ENCODE results near the gene R3HDM1. TPM values are rescaled to one million over a fixed set of nuclear protein-coding genes. Genes with fewer than 3 reads are reported as not detected.

The R3HDM1 gene
- polyA plus RNA-seq, 2 of the 4 experiments (the other 2 are of a cell fraction) = 27.6 to 63.3 TPM

GRCh38 chr2:135612319-135612718 is 81.0 kb downstream of the R3HDM1 start:
- FAIRE-seq (no peak), ATAC-seq (no peak), DNase-seq (ENCODE audit: low read depth in 1 of 2, low spot score in 1 of 2) (no peak)
- H3K27ac ChIP-seq = no peak overlapping the region
- CTCF ChIA-PET = no interaction called here
- H3K4me2 ChIP-seq = no peak overlapping the region
- POLR2A ChIA-PET = no interaction called here
- WGBS (ENCODE audit: missing lambda C conversion rate) = 85% methylated on average over 2 of the region's 2 CpGs
- no peak overlapping the region for H3K4me3 ChIP-seq
- TF ChIP-seq CHD4 (IDR thresholded peaks at IDR 0.05; ENCODE audit: borderline replicate concordance) (no peak), ZNF302 (CRISPR knock-in tag; IDR thresholded peaks at IDR 0.05) (no peak), ESRRA (IDR thresholded peaks at IDR 0.05; ENCODE audit: borderline replicate concordance, low read length) (no peak), RFX5 (IDR thresholded peaks at IDR 0.05) (no peak)
- TF ChIP-seq, protein P1, sequence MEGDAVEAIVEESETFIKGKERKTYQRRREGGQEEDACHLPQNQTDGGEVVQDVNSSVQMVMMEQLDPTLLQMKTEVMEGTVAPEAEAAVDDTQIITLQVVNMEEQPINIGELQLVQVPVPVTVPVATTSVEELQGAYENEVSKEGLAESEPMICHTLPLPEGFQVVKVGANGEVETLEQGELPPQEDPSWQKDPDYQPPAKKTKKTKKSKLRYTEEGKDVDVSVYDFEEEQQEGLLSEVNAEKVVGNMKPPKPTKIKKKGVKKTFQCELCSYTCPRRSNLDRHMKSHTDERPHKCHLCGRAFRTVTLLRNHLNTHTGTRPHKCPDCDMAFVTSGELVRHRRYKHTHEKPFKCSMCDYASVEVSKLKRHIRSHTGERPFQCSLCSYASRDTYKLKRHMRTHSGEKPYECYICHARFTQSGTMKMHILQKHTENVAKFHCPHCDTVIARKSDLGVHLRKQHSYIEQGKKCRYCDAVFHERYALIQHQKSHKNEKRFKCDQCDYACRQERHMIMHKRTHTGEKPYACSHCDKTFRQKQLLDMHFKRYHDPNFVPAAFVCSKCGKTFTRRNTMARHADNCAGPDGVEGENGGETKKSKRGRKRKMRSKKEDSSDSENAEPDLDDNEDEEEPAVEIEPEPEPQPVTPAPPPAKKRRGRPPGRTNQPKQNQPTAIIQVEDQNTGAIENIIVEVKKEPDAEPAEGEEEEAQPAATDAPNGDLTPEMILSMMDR (IDR thresholded peaks at IDR 0.05) = no peak
- TF ChIP-seq, protein P2, sequence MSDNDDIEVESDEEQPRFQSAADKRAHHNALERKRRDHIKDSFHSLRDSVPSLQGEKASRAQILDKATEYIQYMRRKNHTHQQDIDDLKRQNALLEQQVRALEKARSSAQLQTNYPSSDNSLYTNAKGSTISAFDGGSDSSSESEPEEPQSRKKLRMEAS (IDR thresholded peaks at IDR 0.05) = no peak
- no peaks in the 10 kb centered on the region for H3K4me1 ChIP-seq
- no peaks in the 10 kb centered on the region for H3K9me3 ChIP-seq

DNA sequence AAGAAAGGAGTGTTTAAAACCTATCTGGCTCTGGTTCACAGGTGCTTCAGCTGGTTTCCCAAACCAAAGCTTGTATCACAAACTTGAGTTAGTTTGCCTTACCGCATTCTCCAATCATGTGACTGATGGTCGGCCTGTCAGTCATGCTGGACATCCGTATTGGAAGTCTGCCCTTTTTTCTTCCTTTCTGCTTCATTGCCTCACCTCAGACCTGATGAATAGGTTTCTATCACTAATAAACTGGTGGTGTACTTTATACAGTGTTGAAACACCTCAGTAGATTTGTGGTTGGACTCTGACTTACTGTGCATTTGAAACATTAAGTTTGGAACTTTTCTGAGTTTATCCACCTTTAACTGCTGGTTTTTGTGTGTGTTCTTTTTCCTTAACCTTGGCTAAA is 84.1 kb downstream of the R3HDM1 start:
- TF ChIP-seq TFCP2L1 (CRISPR knock-in tag; IDR thresholded peaks at IDR 0.05) = no peak
- TF ChIP-seq HOXB5 (CRISPR knock-in tag; IDR thresholded peaks at IDR 0.05) = no peak
- Histone ChIP-seq H3K4me2 (no peak overlapping the region), H3K4me1 (no peaks in the 10 kb centered on the region), H3K27ac (no peak overlapping the region), H3K9me3 (no peaks in the 10 kb centered on the region), H3K4me3 (no peak overlapping the region)
- WGBS (ENCODE audit: missing lambda C conversion rate) = 90% methylated on average over 3 of the region's 3 CpGs
- no peak for DNase-seq (ENCODE audit: low read depth in 1 of 2, low spot score in 1 of 2)
- ATAC-seq = no peak
- no peak for FAIRE-seq
- ChIA-PET CTCF (no interaction called here), POLR2A (no interaction called here)

GRCh38 chr2:135617501-135618015 is 86.3 kb downstream of the R3HDM1 start:
- TF ChIP-seq, protein P3, sequence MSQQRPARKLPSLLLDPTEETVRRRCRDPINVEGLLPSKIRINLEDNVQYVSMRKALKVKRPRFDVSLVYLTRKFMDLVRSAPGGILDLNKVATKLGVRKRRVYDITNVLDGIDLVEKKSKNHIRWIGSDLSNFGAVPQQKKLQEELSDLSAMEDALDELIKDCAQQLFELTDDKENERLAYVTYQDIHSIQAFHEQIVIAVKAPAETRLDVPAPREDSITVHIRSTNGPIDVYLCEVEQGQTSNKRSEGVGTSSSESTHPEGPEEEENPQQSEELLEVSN (IDR thresholded peaks at IDR 0.05; ENCODE audit: borderline replicate concordance, low read depth) = no peak
- TF ChIP-seq FOSB (CRISPR knock-in tag; IDR thresholded peaks at IDR 0.05) (no peak), EHMT2 (IDR thresholded peaks at IDR 0.05; ENCODE audit: low read depth) (no peak), HOXB13 (CRISPR knock-in tag; IDR thresholded peaks at IDR 0.05; ENCODE audit: low read depth) (no peak), MAZ (IDR thresholded peaks at IDR 0.05; ENCODE audit: borderline replicate concordance, low read depth, low read length) (no peak), TFCP2L1 (CRISPR knock-in tag; IDR thresholded peaks at IDR 0.05) (no peak), HES2 (IDR thresholded peaks at IDR 0.05) (no peak), HOXA7 (CRISPR knock-in tag; IDR thresholded peaks at IDR 0.05) (no peak), KDM5A (IDR thresholded peaks at IDR 0.05) (no peak), SREBF2 (IDR thresholded peaks at IDR 0.05) (no peak)
- H3K4me1 ChIP-seq = no peaks in the 10 kb centered on the region
- no peak for DNase-seq (ENCODE audit: low read depth in 1 of 2, low spot score in 1 of 2)
- FAIRE-seq = no peak
- ChIA-PET CTCF (no interaction called here), POLR2A (no interaction called here)
- no peak overlapping the region for H3K27ac ChIP-seq
- no peak overlapping the region for H3K4me2 ChIP-seq
- H3K9me3 ChIP-seq = no peaks in the 10 kb centered on the region
- no peak overlapping the region for H3K4me3 ChIP-seq
- no peak for ATAC-seq

GRCh38 chr2:135620198-135620597 is 88.9 kb downstream of the R3HDM1 start:
- FAIRE-seq = no peak
- Histone ChIP-seq H3K4me2 (no peak overlapping the region), H3K4me3 (no peak overlapping the region), H3K27ac (no peak overlapping the region), H3K9me3 (no peaks in the 10 kb centered on the region), H3K4me1 (no peaks in the 10 kb centered on the region)
- no peak for TF ChIP-seq FOSB (CRISPR knock-in tag; IDR thresholded peaks at IDR 0.05)
- TF ChIP-seq BCL3 (IDR thresholded peaks at IDR 0.05) = no peak
- TF ChIP-seq GATA3 (IDR thresholded peaks at IDR 0.05; ENCODE audit: borderline replicate concordance) = no peak
- TF ChIP-seq ZNF302 (CRISPR knock-in tag; IDR thresholded peaks at IDR 0.05) = no peak
- TF ChIP-seq, protein P3 (IDR thresholded peaks at IDR 0.05; ENCODE audit: borderline replicate concordance, low read depth) = no peak
- no peak for TF ChIP-seq JUN (IDR thresholded peaks at IDR 0.05)
- no peak for TF ChIP-seq NR3C1 (IDR thresholded peaks at IDR 0.05)
- TF ChIP-seq, protein P4, sequence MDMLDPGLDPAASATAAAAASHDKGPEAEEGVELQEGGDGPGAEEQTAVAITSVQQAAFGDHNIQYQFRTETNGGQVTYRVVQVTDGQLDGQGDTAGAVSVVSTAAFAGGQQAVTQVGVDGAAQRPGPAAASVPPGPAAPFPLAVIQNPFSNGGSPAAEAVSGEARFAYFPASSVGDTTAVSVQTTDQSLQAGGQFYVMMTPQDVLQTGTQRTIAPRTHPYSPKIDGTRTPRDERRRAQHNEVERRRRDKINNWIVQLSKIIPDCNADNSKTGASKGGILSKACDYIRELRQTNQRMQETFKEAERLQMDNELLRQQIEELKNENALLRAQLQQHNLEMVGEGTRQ (IDR thresholded peaks at IDR 0.05) = no peak
- DNase-seq (ENCODE audit: low read depth in 1 of 2, low spot score in 1 of 2) = no peak
- 95% methylated on average over 1 of the region's 1 CpG for WGBS (ENCODE audit: missing lambda C conversion rate)
- ATAC-seq = no peak
- ChIA-PET CTCF (no interaction called here), POLR2A (no interaction called here)

All from A549 (cell line).